ENCODE results near the gene FXR2. TPM values are rescaled to one million over a fixed set of nuclear protein-coding genes. Genes with fewer than 3 reads are reported as not detected.

Gene FXR2
- total RNA-seq, 1 experiment from 2014 or later, result 61.5 TPM

GRCh38 chr17:7623661-7624060, 9.0 kb upstream of the FXR2 start:
- TF ChIP-seq CTCF (conservative IDR thresholded peaks at IDR 0.05) (no peak), EZH2 (IDR thresholded peaks at IDR 0.05; ENCODE audit: low read depth) (no peak)
- H3K4me2 ChIP-seq, result no peak overlapping the region
- ChIA-PET POLR2A (ENCODE audit: unreplicated experiment) (interaction anchor here (0.6 to 0.7 kb wide), 2 partner anchors 9 to 35 kb away, joined by 4 to 5 read pairs; no protein-coding TSS in a partner anchor), CTCF (no interaction called here)
- no peaks in the 10 kb centered on the region for H3K9me3 ChIP-seq (ENCODE audit: insufficient read depth, low read depth)
- no peaks in the 10 kb centered on the region for H3F3A ChIP-seq (ENCODE audit: insufficient read depth, low read depth)
- no peaks in the 10 kb centered on the region for H3K9me2 ChIP-seq (ENCODE audit: insufficient read depth)
- H3K27me3 ChIP-seq (ENCODE audit: insufficient read depth, low read depth), result no peaks in the 10 kb centered on the region
- no peak overlapping the region for H3K4me3 ChIP-seq
- H3K79me2 ChIP-seq (ENCODE audit: low read depth), result no peaks in the 10 kb centered on the region
- BruUV-seq (replicated peaks), result no TSS peak
- H3K36me3 ChIP-seq (ENCODE audit: low read depth), result no peaks in the 10 kb centered on the region
- peaks cover 4% of the 10 kb centered on the region; the same call in 1 of the 2 replicates for H3K4me1 ChIP-seq (replicated peaks; ENCODE audit: insufficient read depth)
- no peaks in the 10 kb centered on the region for H4K20me1 ChIP-seq (ENCODE audit: insufficient read depth)
- intact Hi-C loops (cut with micrococcal nuclease; ENCODE audit: unreplicated experiment), result no loop called here
- H2AFZ ChIP-seq, result no peak overlapping the region
- no peak overlapping the region for H3K27ac ChIP-seq
- DNase-seq, result no peak

- Histone ChIP-seq H3K4me3 (no peak overlapping the region), H3F3A (ENCODE audit: insufficient read depth, low read depth) (no peaks in the 10 kb centered on the region), H2AFZ (no peak overlapping the region), H3K9me2 (ENCODE audit: insufficient read depth) (no peaks in the 10 kb centered on the region), H3K9me3 (ENCODE audit: insufficient read depth, low read depth) (no peaks in the 10 kb centered on the region), H3K4me1 (replicated peaks; ENCODE audit: insufficient read depth) (no peaks in the 10 kb centered on the region), H4K20me1 (ENCODE audit: insufficient read depth) (no peaks in the 10 kb centered on the region), H3K79me2 (ENCODE audit: low read depth) (no peaks in the 10 kb centered on the region), H3K4me2 (no peak overlapping the region), H3K27ac (no peak overlapping the region), H3K27me3 (ENCODE audit: insufficient read depth, low read depth) (no peaks in the 10 kb centered on the region), H3K36me3 (ENCODE audit: low read depth) (no peaks in the 10 kb centered on the region)
- ChIA-PET POLR2A (ENCODE audit: unreplicated experiment) (interaction anchor here (0.6 kb wide), 1 partner anchor 145 kb away, joined by 11 read pairs; no protein-coding TSS in a partner anchor), CTCF (interaction anchor here (0.6 kb wide), 1 partner anchor 39 kb away, joined by 3 read pairs; no protein-coding TSS in a partner anchor)
- no peak for TF ChIP-seq CTCF (conservative IDR thresholded peaks at IDR 0.05)
- TF ChIP-seq EZH2 (IDR thresholded peaks at IDR 0.05; ENCODE audit: low read depth), result no peak
- intact Hi-C loops (cut with micrococcal nuclease; ENCODE audit: unreplicated experiment), result no loop called here
- BruUV-seq (replicated peaks), result no TSS peak
- DNase-seq, result no peak
These were observed 6.1 kb upstream of the FXR2 start for GRCh38 chr17:7620835-7621234.

GRCh38 chr17:7618608-7619007, 3.9 kb upstream of the FXR2 start:
- CTCF ChIA-PET, result no interaction called here
- Histone ChIP-seq H3K4me1 (replicated peaks; ENCODE audit: insufficient read depth) (no peaks in the 10 kb centered on the region), H3K36me3 (ENCODE audit: low read depth) (no peaks in the 10 kb centered on the region), H3K79me2 (ENCODE audit: low read depth) (peaks cover 7% of the 10 kb centered on the region), H4K20me1 (ENCODE audit: insufficient read depth) (no peaks in the 10 kb centered on the region), H3K4me2 (no peak overlapping the region), H3F3A (ENCODE audit: insufficient read depth, low read depth) (no peaks in the 10 kb centered on the region), H3K9me2 (ENCODE audit: insufficient read depth) (no peaks in the 10 kb centered on the region), H3K4me3 (no peak overlapping the region), H3K27ac (no peak overlapping the region), H3K9me3 (ENCODE audit: insufficient read depth, low read depth) (no peaks in the 10 kb centered on the region), H3K27me3 (ENCODE audit: insufficient read depth, low read depth) (no peaks in the 10 kb centered on the region), H2AFZ (no peak overlapping the region)
- intact Hi-C loops (cut with micrococcal nuclease; ENCODE audit: unreplicated experiment), result no loop called here
- POLR2A ChIA-PET (ENCODE audit: unreplicated experiment), result no interaction called here
- no TSS peak for BruUV-seq (replicated peaks)
- TF ChIP-seq EZH2 (IDR thresholded peaks at IDR 0.05; ENCODE audit: low read depth), result no peak
- TF ChIP-seq CTCF (conservative IDR thresholded peaks at IDR 0.05), result no peak
- DNase-seq, result no peak

Data from PC-9 (cell line).